Heart left ventricle (tissue), 16 donors: ENCODE measurements around the gene KRT81. TPM values are rescaled to one million over a fixed set of nuclear protein-coding genes. Genes with fewer than 3 reads are reported as not detected.
A peak's percentile ranks its signal among the peaks of the same experiment; 100 is the strongest.

Experiments used
- ATAC-seq, 4 donors: fragments of 200-7000 bp; cut with Tn5 transposase; one replicate each; pipeline ENCODE4 v1.9.1; 2020 to 2022; ENCODE audit warnings: moderate library complexity in 4 of 4, mild to moderate bottlenecking in 3 of 4, moderate number of reproducible peaks in 1 of 4
- DNase-seq, 5 donors: peaks; one replicate each; pipeline ENCODE4 v3.0.0-alpha.2; 2020
- H3K27ac ChIP-seq, 12 donors: fragments of 200-600 bp; sonication (generic) in 4 of 12; one replicate each; pipeline versions ENCODE4 v1.5.0 to v1.8.0; 2016 to 2022; ENCODE audit warnings: mild to moderate bottlenecking in 2 of 12
- H3K27me3 ChIP-seq, 9 donors: fragments of 200-600 bp; sonication (generic) in 2 of 9; one replicate each; pipeline versions ENCODE4 v1.5.1 to v1.8.0; 2016 to 2022; ENCODE audit warnings: mild to moderate bottlenecking in 3 of 9
- H3K36me3 ChIP-seq, 9 donors: fragments of 200-600 bp; sonication (generic) in 2 of 9; one replicate each; pipeline versions ENCODE4 v1.5.0 to v1.8.0; 2018 to 2022; ENCODE audit warnings: mild to moderate bottlenecking in 2 of 9
- H3K4me1 ChIP-seq, 12 donors: fragments of 200-600 bp; sonication (generic) in 4 of 12; one replicate each; pipeline versions ENCODE4 v1.5.0 to v1.8.0; 2016 to 2022; ENCODE audit warnings: mild to moderate bottlenecking in 3 of 12
- H3K4me3 ChIP-seq, 12 donors: fragments of 200-600 bp; sonication (generic) in 4 of 12; one replicate each; pipeline versions ENCODE4 v1.5.0 to v1.8.0; 2017 to 2022; ENCODE audit warnings: mild to moderate bottlenecking in 9 of 12, moderate library complexity in 4 of 12
- H3K9me3 ChIP-seq, 12 donors: fragments of 200-600 bp; sonication (generic) in 4 of 12; one replicate each; pipeline versions ENCODE4 v1.5.0 to v1.8.0; 2016 to 2022; ENCODE audit warnings: mild to moderate bottlenecking in 1 of 12
- POLR2A ChIP-seq, 2 donors: fragments of 450-650 bp; IDR thresholded peaks; one replicate each; pipeline ENCODE4 v1.6.1; 2017; ENCODE audit warnings: antibody characterized with exemption in 2 of 2, mild to moderate bottlenecking in 2 of 2, moderate library complexity in 2 of 2
- WGBS, 4 donors: extraction: QIAGEN DNeasy Blood & Tissue Kit in 2 of 4; methylation state at CpG; one replicate each; pipeline versions ENCODE4 v1.1.5 to v1.1.7; 2013 to 2018; 5-methylcytosine and 5-hydroxymethylcytosine counted together
- intact Hi-C, 10 donors: fragments of 100-400 bp; cut with DNase I; formaldehyde crosslinking; loops; one replicate each; pipeline versions ENCODE4 v1.11.1 to v1.14.2; 2022
- polyA plus RNA-seq, 2 donors: library from polyadenylated mRNA; stranded (reverse); fragments of 200-250 nt; gene quantifications; one replicate each; pipeline ENCODE4 v1.2.3, GENCODE V29; 2013
- total RNA-seq, 9 donors: library from RNA; depleted of rRNA in 2 of 9; stranded (reverse); fragments of >200 nt in 2 of 9; fragmentation: NEBNext Ultra II Directional in 3 of 9; extraction: Animal tissue kit (Norgen Biotek cat#: 25700) in 3 of 9; gene quantifications; one replicate each; pipeline versions ENCODE4 v1.1.0 to v1.2.4, GENCODE V29; 2016 to 2023
- TF ChIP-seq, protein P1 (sequence below), 12 donors: fragments of 200-600 bp; sonication (generic) in 4 of 12; IDR thresholded peaks; one replicate each; pipeline versions ENCODE4 v1.5.0 to v1.8.0; 2018 to 2022; ENCODE audit warnings: antibody characterized with exemption in 12 of 12, mild to moderate bottlenecking in 5 of 12
- donor health status: ischemic (EF 13 %, LVEDD 7.1; RV severe dilation, severe dysfunction).
- donor health status: healthy with polysubstance abuse.
- donor health status: DM: no; HTN: yes; CAD: no.
- donor health status: DM: no; HTN: no; CAD: no.
- donor health status: ischemic (EF 25% LVEDD 6.9; RV normal size, moderate dysfunction).
- donor health status: ischemic (EF 25% LVEDD 5.7; RV mildly dilated, moderate dysfunction).
- donor health status: healthy.
- donor health status: DM: yes; HTN: yes; CAD: no.
- donor health status: ischemic (EF 35%, LVEDD 5.7; RV mildly dilated, moderate dysfunction).
- donor health status: nonischemic (EF 11% LVEDD 7.7; RV severe dilation, severe dysfunction).
- donor health status: DM: yes; HTN: yes; CAD: no.
- donor health status: PGD.
- donor health status: ischemic (EF 29% LVEDD 5.4; RV normal size, mild dysfunction).
- donor health status: nonischemic (EF 23%, LVEDD 6.1; RV moderate dilation, normal function).

The KRT81 gene
- total and polyA plus RNA-seq, 11 donors: not detected

- no peaks in the 10 kb centered on the region for H3K4me1 ChIP-seq
- H3K4me3 ChIP-seq: no peak overlapping the region
- H3K27me3 ChIP-seq: peaks cover 0 to 18% (median 0%) of the 10 kb centered on the region in 9 donors
- WGBS, 4 donors: 76 to 80% (median 78%) methylated on average over 3 of the region's 3 CpGs
- intact Hi-C loops: no loop called here
- H3K27ac ChIP-seq: no peak overlapping the region
- H3K36me3 ChIP-seq: no peaks in the 10 kb centered on the region
- TF ChIP-seq, protein P1, sequence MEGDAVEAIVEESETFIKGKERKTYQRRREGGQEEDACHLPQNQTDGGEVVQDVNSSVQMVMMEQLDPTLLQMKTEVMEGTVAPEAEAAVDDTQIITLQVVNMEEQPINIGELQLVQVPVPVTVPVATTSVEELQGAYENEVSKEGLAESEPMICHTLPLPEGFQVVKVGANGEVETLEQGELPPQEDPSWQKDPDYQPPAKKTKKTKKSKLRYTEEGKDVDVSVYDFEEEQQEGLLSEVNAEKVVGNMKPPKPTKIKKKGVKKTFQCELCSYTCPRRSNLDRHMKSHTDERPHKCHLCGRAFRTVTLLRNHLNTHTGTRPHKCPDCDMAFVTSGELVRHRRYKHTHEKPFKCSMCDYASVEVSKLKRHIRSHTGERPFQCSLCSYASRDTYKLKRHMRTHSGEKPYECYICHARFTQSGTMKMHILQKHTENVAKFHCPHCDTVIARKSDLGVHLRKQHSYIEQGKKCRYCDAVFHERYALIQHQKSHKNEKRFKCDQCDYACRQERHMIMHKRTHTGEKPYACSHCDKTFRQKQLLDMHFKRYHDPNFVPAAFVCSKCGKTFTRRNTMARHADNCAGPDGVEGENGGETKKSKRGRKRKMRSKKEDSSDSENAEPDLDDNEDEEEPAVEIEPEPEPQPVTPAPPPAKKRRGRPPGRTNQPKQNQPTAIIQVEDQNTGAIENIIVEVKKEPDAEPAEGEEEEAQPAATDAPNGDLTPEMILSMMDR (IDR thresholded peaks at IDR 0.05): no peak
- TF ChIP-seq POLR2A (IDR thresholded peaks at IDR 0.05): no peak
- DNase-seq: no peak
- no peak for ATAC-seq
- peaks cover 0 to 20% (median 7%) of the 10 kb centered on the region in 12 donors for H3K9me3 ChIP-seq
Observed at GRCh38 chr12:52331833-52332232, 40.5 kb upstream of the KRT81 start.

- H3K36me3 ChIP-seq: no peaks in the 10 kb centered on the region
- ATAC-seq: no peak
- H3K27ac ChIP-seq: no peak overlapping the region
- no peaks in the 10 kb centered on the region for H3K4me1 ChIP-seq
- no peak for DNase-seq
- H3K4me3 ChIP-seq: no peak overlapping the region
- WGBS, 4 donors: 40 to 50% (median 43%) methylated on average over 1 of the region's 1 CpG
- H3K27me3 ChIP-seq: peaks cover 0 to 18% (median 0%) of the 10 kb centered on the region in 9 donors
- intact Hi-C loops: no loop called here
- no peak for TF ChIP-seq POLR2A (IDR thresholded peaks at IDR 0.05)
- TF ChIP-seq, protein P1 (IDR thresholded peaks at IDR 0.05): no peak
- peaks cover 0 to 12% (median 4%) of the 10 kb centered on the region in 12 donors for H3K9me3 ChIP-seq
Observed at GRCh38 chr12:52331039-52331438, 39.7 kb upstream of the KRT81 start.

- Histone ChIP-seq H3K27me3 (peaks cover 0 to 12% (median 0%) of the 10 kb centered on the region in 9 donors), H3K4me3 (no peak overlapping the region), H3K27ac (no peak overlapping the region), H3K4me1 (no peaks in the 10 kb centered on the region), H3K36me3 (no peaks in the 10 kb centered on the region), H3K9me3 (no peaks in the 10 kb centered on the region)
- ATAC-seq (peak in 3 of 4 donors; percentile 5 to 17 (median 16)), DNase-seq (no peak)
- TF ChIP-seq, protein P1 (IDR thresholded peaks at IDR 0.05): no peak
- TF ChIP-seq POLR2A (IDR thresholded peaks at IDR 0.05): no peak
- 68 to 86% (median 76%) methylated on average over 5 to 10 of the region's 10 CpGs for WGBS, 4 donors
- intact Hi-C loops: loop anchor here in 8 of 10 donors (1.0 to 5.0 kb wide), 3 partner anchors 171 to 172 kb away; no protein-coding TSS in a partner anchor
Observed at GRCh38 chr12:52327830-52328500, 36.6 kb upstream of the KRT81 start.

DNA sequence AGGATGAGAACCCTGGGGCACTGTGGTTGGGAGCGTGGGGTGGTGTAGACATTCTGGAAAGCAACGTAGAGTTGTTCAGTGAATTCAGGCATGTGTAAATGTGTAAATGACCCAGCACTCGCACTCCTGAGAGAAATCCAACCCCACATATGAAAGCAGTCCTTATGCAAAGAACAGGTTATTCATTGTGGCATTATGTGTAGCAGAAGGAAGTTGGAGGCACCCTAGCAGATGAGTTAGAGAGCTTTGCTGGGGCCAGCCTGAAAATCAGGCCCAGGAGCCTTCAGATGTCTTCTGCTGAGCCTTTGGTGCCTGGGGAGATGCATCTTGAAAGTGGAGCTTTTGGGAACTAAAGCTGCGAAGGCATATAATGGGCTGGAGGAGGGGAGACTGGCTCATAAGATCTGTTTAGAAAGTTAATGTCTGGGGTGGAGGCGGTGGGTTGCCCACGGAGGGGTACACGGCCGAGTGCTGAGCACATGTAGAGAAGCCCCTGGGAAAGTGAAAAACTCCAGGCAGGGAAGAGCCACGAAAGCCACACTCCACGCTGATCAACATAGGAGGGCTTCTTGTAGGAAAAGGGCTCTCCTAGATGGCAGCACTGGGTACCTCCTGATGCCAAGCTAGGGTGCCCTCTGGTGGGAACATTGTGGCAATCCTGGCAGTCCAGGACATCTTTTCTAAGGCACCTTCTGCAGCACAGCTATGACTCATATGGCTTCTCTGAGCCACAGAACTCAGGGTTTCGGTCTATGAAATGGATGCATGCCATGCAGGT is 35.9 kb upstream of the KRT81 start:
- DNase-seq (peak in 4 of 5 donors; percentile 57 to 75 (median 68)), ATAC-seq (peak; percentile 57 to 93 (median 85))
- 49 to 54% (median 52%) methylated on average over 11 of the region's 11 CpGs for WGBS, 4 donors
- TF ChIP-seq, protein P1 (IDR thresholded peaks at IDR 0.05): peak; percentile 50 to 83 (median 68)
- no peak for TF ChIP-seq POLR2A (IDR thresholded peaks at IDR 0.05)
- Histone ChIP-seq H3K9me3 (no peaks in the 10 kb centered on the region), H3K27ac (no peak overlapping the region), H3K27me3 (peaks cover 0 to 19% (median 0%) of the 10 kb centered on the region in 9 donors), H3K4me1 (no peaks in the 10 kb centered on the region), H3K4me3 (no peak overlapping the region), H3K36me3 (no peaks in the 10 kb centered on the region)
- intact Hi-C loops: loop anchor here in 6 of 10 donors (1.0 to 5.0 kb wide), 3 partner anchors 170 to 171 kb away; no protein-coding TSS in a partner anchor
